OCI-M2 (cell line): ENCODE results near the gene NRG3.
"Not testable (repeated sequence)": the region's sequence is repeated elsewhere in the genome, so short reads cannot be mapped to it uniquely, and the experiment has no call there.

Source experiments
- DNase-seq: peaks from one replicate; lab custom pipeline; 2025; ENCODE audit not compliant: unreplicated experiment; lab: John Stamatoyannopoulos, UW

NRG3 gene

GRCh38 chr10:82953331-82953730, 1078.3 kb downstream of the NRG3 start:
- no peak for DNase-seq

- no peak for DNase-seq
These were observed 1078.9 kb downstream of the NRG3 start for GRCh38 chr10:82953909-82954308.

GRCh38 chr10:82960421-82961060, 1085.5 kb downstream of the NRG3 start:
- DNase-seq, result not testable (repeated sequence)

GRCh38 chr10:82961864-82962263, 1086.9 kb downstream of the NRG3 start:
- no peak for DNase-seq

- DNase-seq, result no peak
These were observed 1091.1 kb downstream of the NRG3 start for GRCh38 chr10:82966130-82966529.

GRCh38 chr10:82968533-82968932, 1093.5 kb downstream of the NRG3 start:
- no peak for DNase-seq

- DNase-seq, result no peak
These were observed 1094.4 kb downstream of the NRG3 start for GRCh38 chr10:82969405-82969804.

- DNase-seq, result no peak
These were observed 1105.3 kb downstream of the NRG3 start for GRCh38 chr10:82980321-82980720.

GRCh38 chr10:82981137-82981723, 1106.2 kb downstream of the NRG3 start:
- no peak for DNase-seq

GRCh38 chr10:82982110-82982608, 1107.2 kb downstream of the NRG3 start:
- no peak for DNase-seq

- DNase-seq, result no peak
These were observed 1111.2 kb downstream of the NRG3 start for GRCh38 chr10:82986216-82986615.

GRCh38 chr10:83006479-83006878, 1131.5 kb downstream of the NRG3 start:
- DNase-seq, result not testable (repeated sequence)

- DNase-seq, result no peak
These were observed 1132.5 kb downstream of the NRG3 start for GRCh38 chr10:83007510-83007909.

GRCh38 chr10:83012866-83013265, 1137.9 kb downstream of the NRG3 start:
- DNase-seq, result no peak

- DNase-seq, result no peak
These were observed 1142.3 kb downstream of the NRG3 start for GRCh38 chr10:83017076-83017867.

- no peak for DNase-seq
These were observed 1148.7 kb downstream of the NRG3 start for GRCh38 chr10:83023662-83024061.
